Stimulated activated CD8-positive, alpha-beta memory T cell treated with anti-CD3 and anti-CD28 coated beads, Interleukin-2, amount 100 ng/mL, for 48 hours (primary cell): ENCODE data around the gene TBC1D4.
A peak's percentile ranks its signal among the peaks of the same experiment; 100 is the strongest.

Source experiments
- DNase-seq, 2 donors: peaks; one replicate each; pipeline ENCODE4 v3.0.0-alpha.2; 2020; ENCODE audit warnings: low read depth in 2 of 2

Gene TBC1D4

GRCh38 chr13:75486146-75487062 lies 4.4 kb upstream of the TBC1D4 start:
- DNase-seq = no peak

GRCh38 chr13:75485286-75486062 lies 3.5 kb upstream of the TBC1D4 start:
- DNase-seq = no peak

- DNase-seq = no peak
Observed at GRCh38 chr13:75482820-75483079, 781 bp upstream of the TBC1D4 start.

- peak; percentile 11 to 14 for DNase-seq
Observed at GRCh38 chr13:75481176-75482069, 546 bp downstream of the TBC1D4 start.

GRCh38 chr13:75480671-75481175 lies 1.2 kb downstream of the TBC1D4 start:
- DNase-seq = peak; percentile 2 to 8

- no peak for DNase-seq
Observed at GRCh38 chr13:75479102-75479740, 2.7 kb downstream of the TBC1D4 start.

GRCh38 chr13:75478659-75479058 lies 3.3 kb downstream of the TBC1D4 start:
- no peak for DNase-seq

- DNase-seq = no peak
Observed at GRCh38 chr13:75474956-75475355, 7.0 kb downstream of the TBC1D4 start.

- no peak for DNase-seq
Observed at GRCh38 chr13:75473468-75473867, 8.5 kb downstream of the TBC1D4 start.

GRCh38 chr13:75470676-75471075 lies 11.3 kb downstream of the TBC1D4 start:
- DNase-seq = no peak

GRCh38 chr13:75469047-75469446 lies 12.9 kb downstream of the TBC1D4 start:
- DNase-seq = no peak

- DNase-seq = no peak
Observed at GRCh38 chr13:75468602-75469001, 13.4 kb downstream of the TBC1D4 start.

GRCh38 chr13:75468098-75468497 lies 13.9 kb downstream of the TBC1D4 start:
- no peak for DNase-seq

- DNase-seq = no peak
Observed at GRCh38 chr13:75467040-75467728, 14.8 kb downstream of the TBC1D4 start.

- DNase-seq = no peak
Observed at GRCh38 chr13:75465236-75465635, 16.7 kb downstream of the TBC1D4 start.

GRCh38 chr13:75461314-75461713 lies 20.7 kb downstream of the TBC1D4 start:
- no peak for DNase-seq

- DNase-seq = no peak
Observed at GRCh38 chr13:75460644-75461043, 21.3 kb downstream of the TBC1D4 start.

- DNase-seq = no peak
Observed at GRCh38 chr13:75458696-75459422, 23.1 kb downstream of the TBC1D4 start.

GRCh38 chr13:75455962-75456361 lies 26.0 kb downstream of the TBC1D4 start:
- no peak for DNase-seq

- no peak for DNase-seq
Observed at GRCh38 chr13:75454497-75454896, 27.5 kb downstream of the TBC1D4 start.
